ENCODE data around the gene KIF5A.

DNA sequence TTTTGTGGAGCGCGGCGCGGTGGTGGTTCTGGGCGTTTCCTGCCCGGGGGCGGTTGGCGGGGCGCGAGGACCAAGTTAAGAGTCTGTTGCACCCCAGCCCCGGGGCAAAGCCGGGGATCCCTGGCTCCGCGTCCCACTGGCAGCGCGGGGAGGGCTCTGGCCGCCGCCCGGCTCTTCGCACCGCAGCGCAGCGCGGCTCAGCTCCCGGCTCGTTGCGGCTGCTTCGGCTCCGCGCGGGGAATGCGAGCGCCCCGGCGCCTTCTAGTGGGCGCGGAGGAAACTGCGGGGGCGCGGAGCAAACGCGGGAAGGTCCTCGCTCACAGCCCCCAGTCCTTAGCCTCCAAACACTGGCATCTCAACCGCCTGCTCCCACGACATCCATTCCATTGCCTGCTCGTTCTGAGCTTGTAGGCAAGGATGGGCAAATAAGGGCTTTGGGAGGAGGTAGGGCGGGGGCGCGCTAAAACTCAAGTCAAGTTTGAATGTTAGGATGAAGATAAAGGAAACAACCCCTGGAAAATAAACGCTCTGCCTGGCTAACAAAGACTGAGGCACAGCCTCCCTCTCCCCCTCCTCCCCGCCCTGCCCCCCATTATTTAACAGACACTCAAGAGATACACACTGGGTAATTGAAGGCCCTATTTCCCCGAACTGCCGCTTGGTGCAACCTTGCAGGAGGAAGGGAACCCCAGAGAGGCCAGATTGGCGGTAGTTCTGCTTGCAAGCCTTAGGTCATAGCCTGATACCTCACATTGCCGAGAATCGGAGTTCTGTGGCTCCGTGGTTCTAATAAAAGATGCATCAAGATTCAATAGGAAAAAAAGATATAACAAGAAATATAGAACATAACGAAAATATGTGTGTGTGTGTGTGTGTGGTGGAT lies 83.4 kb downstream of the KIF5A start, which contains the start of gene B4GALNT1:
- TF ChIP-seq, protein P1, sequence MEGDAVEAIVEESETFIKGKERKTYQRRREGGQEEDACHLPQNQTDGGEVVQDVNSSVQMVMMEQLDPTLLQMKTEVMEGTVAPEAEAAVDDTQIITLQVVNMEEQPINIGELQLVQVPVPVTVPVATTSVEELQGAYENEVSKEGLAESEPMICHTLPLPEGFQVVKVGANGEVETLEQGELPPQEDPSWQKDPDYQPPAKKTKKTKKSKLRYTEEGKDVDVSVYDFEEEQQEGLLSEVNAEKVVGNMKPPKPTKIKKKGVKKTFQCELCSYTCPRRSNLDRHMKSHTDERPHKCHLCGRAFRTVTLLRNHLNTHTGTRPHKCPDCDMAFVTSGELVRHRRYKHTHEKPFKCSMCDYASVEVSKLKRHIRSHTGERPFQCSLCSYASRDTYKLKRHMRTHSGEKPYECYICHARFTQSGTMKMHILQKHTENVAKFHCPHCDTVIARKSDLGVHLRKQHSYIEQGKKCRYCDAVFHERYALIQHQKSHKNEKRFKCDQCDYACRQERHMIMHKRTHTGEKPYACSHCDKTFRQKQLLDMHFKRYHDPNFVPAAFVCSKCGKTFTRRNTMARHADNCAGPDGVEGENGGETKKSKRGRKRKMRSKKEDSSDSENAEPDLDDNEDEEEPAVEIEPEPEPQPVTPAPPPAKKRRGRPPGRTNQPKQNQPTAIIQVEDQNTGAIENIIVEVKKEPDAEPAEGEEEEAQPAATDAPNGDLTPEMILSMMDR (IDR thresholded peaks at IDR 0.05; ENCODE audit: insufficient read depth, low read length, poor library complexity, severe bottlenecking): peak; percentile 86
- no peak for TF ChIP-seq EZH2phosphoT487 (conservative IDR thresholded peaks at IDR 0.05; ENCODE audit: low read length)

All from SU-DHL-6 (cell line).